Trophoblast cell (in vitro differentiated cells and primary cell): ENCODE results near the gene WDR31.

Experiments
- DNase-seq, 2 donors: peaks; one replicate each; pipeline ENCODE4 v3.0.0-alpha.2; 2016
- H2AFZ ChIP-seq: 2 replicates; pipeline ENCODE4 v1.6.1; 2013; ENCODE audit warnings: low read length, moderate library complexity, mild to moderate bottlenecking; ENCODE audit not compliant: insufficient read depth, poor library complexity
- H2AK5ac ChIP-seq: 2 replicates; pipeline ENCODE4 v1.6.1; 2013; ENCODE audit warnings: mild to moderate bottlenecking, low read length
- H2BK120ac ChIP-seq: 2 replicates; pipeline ENCODE4 v1.6.1; 2013; ENCODE audit warnings: low read length, mild to moderate bottlenecking, moderate library complexity; ENCODE audit not compliant: insufficient read depth, poor library complexity
- H2BK12ac ChIP-seq: 2 replicates; pipeline ENCODE4 v1.6.1; 2013; ENCODE audit warnings: mild to moderate bottlenecking, low read length, moderate library complexity
- H2BK5ac ChIP-seq: 2 replicates; pipeline ENCODE4 v1.6.1; 2013; ENCODE audit warnings: low read length, low read depth, moderate library complexity, mild to moderate bottlenecking; ENCODE audit not compliant: poor library complexity
- H3K14ac ChIP-seq: 2 replicates; pipeline ENCODE4 v1.6.1; 2013; ENCODE audit warnings: mild to moderate bottlenecking, low read length
- H3K18ac ChIP-seq: 2 replicates; pipeline ENCODE4 v1.6.1; 2013; ENCODE audit warnings: mild to moderate bottlenecking, low read length
- H3K23ac ChIP-seq: 2 replicates; pipeline ENCODE4 v1.6.1; 2013; ENCODE audit warnings: low read length
- H3K27ac ChIP-seq: 2 replicates; pipeline ENCODE4 v1.5.1; 2013; ENCODE audit warnings: low read depth, mild to moderate bottlenecking, inconsistent platforms, low read length, moderate library complexity
- H3K27me3 ChIP-seq: 2 replicates; pipeline ENCODE4 v1.6.1; 2013; ENCODE audit warnings: inconsistent platforms, mild to moderate bottlenecking, low read length, moderate library complexity; ENCODE audit not compliant: insufficient read depth
- H3K36me3 ChIP-seq, 2 experiments: 1 replicate in 1 of 2; 2 replicates in 1 of 2; pipeline ENCODE4 v1.6.1; 2013; ENCODE audit warnings: low read length in 2 of 2, mild to moderate bottlenecking in 2 of 2, moderate library complexity in 1 of 2; ENCODE audit not compliant: insufficient read depth in 2 of 2, control insufficient read depth in 1 of 2
- H3K4ac ChIP-seq: 2 replicates; pipeline ENCODE4 v1.6.1; 2013; ENCODE audit warnings: low read depth, mild to moderate bottlenecking, low read length, moderate library complexity
- H3K4me1 ChIP-seq, 2 experiments: 1 replicate in 1 of 2; 2 replicates in 1 of 2; pipeline ENCODE4 v1.6.1; 2013; ENCODE audit warnings: low read length in 2 of 2, mild to moderate bottlenecking in 2 of 2, moderate library complexity in 1 of 2; ENCODE audit not compliant: insufficient read depth in 2 of 2, control insufficient read depth in 1 of 2
- H3K4me2 ChIP-seq: 2 replicates; pipeline ENCODE4 v1.6.1; 2013; ENCODE audit warnings: inconsistent platforms, mild to moderate bottlenecking, low read length, moderate library complexity
- H3K4me3 ChIP-seq: 2 replicates; pipeline ENCODE4 v1.5.1; 2013; ENCODE audit warnings: mild to moderate bottlenecking, low read depth, low read length, inconsistent platforms
- H3K79me1 ChIP-seq: one replicate; pipeline ENCODE4 v1.6.1; 2013; ENCODE audit warnings: low read length
- H3K79me2 ChIP-seq: 2 replicates; pipeline ENCODE4 v1.6.1; 2013; ENCODE audit warnings: low read length, mild to moderate bottlenecking; ENCODE audit not compliant: control insufficient read depth, insufficient read depth, poor library complexity
- H3K9ac ChIP-seq: 2 replicates; pipeline ENCODE4 v1.6.1; 2013; ENCODE audit warnings: mild to moderate bottlenecking, low read length
- H3K9me3 ChIP-seq: 2 replicates; pipeline ENCODE4 v1.6.1; 2013; ENCODE audit warnings: low read depth, mild to moderate bottlenecking, control low read depth, inconsistent platforms, low read length; ENCODE audit not compliant: insufficient read depth
- H4K12ac ChIP-seq: 2 replicates; pipeline ENCODE4 v1.6.1; 2013; ENCODE audit warnings: low read depth, mild to moderate bottlenecking, low read length, moderate library complexity
- H4K8ac ChIP-seq: 2 replicates; pipeline ENCODE4 v1.6.1; 2013; ENCODE audit warnings: low read depth, mild to moderate bottlenecking, low read length, moderate library complexity
- H4K91ac ChIP-seq: one replicate; pipeline ENCODE4 v1.6.1; 2013; ENCODE audit warnings: low read depth, mild to moderate bottlenecking, low read length, moderate library complexity
- WGBS: extraction: QIAGEN DNeasy Blood & Tissue Kit; methylation state at CpG from one replicate; pipeline ENCODE4 v1.1.7; 2013; ENCODE audit warnings: missing lambda C conversion rate; ENCODE audit not compliant: insufficient read length, insufficient coverage; ENCODE audit errors: extremely low coverage; 5-methylcytosine and 5-hydroxymethylcytosine counted together

WDR31 gene

DNA sequence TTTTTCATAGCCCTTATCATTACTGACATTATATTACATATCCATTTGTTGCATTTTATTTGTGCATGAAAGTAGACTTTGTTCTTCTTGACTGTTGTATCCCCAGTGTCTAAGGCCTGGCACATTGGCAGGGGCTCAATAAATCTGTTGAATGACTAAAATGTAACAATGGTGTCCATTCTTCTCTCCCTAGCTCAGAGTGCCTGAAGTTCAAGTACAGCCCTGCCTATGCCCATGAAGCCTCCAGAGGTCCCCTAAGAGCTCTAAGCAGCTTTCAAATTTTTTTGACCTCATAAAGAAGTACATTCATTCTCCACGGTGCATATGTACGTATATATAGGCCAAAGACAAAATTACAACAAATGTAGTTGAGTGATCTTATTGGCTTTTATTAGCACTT lies 5.1 kb upstream of the WDR31 start:
- Histone ChIP-seq H2BK5ac (no peak overlapping the region), H4K12ac (no peak overlapping the region), H4K91ac (no peak overlapping the region), H2BK120ac (no peak overlapping the region), H3K18ac (no peak overlapping the region), H3K9ac (no peak overlapping the region), H3K79me2 (no peaks in the 10 kb centered on the region), H3K27me3 (peaks cover 11% of the 10 kb centered on the region), H3K4me1 (peaks cover 4 to 5% of the 10 kb centered on the region in 2 experiments), H2AFZ (no peak overlapping the region), H2BK12ac (no peak overlapping the region), H2AK5ac (no peak overlapping the region), H3K23ac (no peak overlapping the region), H3K36me3 (no peaks in the 10 kb centered on the region), H3K9me3 (no peaks in the 10 kb centered on the region), H3K79me1 (no peaks in the 10 kb centered on the region), H3K27ac (no peak overlapping the region), H4K8ac (no peak overlapping the region), H3K4ac (no peak overlapping the region), H3K4me2 (no peak overlapping the region), H3K4me3 (no peak overlapping the region), H3K14ac (no peak overlapping the region)
- WGBS = no CpG with 5 or more reads among the region's 2 CpGs
- no peak for DNase-seq

DNA sequence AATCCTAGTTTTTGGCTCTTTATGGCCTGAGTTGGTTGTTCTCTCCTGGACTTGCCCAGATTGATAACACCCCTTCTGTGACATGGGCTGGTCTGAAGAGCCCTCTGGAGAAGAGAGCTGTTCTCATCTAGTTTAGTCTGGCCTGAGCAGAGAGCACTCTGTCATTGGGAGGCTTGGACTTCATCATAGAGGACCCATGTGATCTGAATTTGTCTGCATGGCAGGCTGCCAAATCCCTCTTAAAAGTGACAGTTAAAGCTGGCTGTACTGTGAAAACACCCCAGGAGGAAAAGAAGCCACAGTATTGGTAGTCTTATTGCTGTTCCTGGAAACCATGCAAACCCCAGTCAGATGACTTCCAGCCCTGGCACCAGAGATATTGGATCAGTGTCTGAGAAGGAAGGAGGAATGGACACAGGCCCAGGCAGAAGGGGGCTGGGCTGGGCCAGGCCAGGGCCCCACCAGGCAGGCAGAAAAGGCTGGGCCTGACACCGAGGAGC lies 3.7 kb upstream of the WDR31 start:
- DNase-seq = peak in 1 of 2 donors; percentile 12
- no peak overlapping the region for H2BK120ac ChIP-seq
- H3K79me2 ChIP-seq = no peaks in the 10 kb centered on the region
- H3K4me1 ChIP-seq = no peaks in the 10 kb centered on the region
- no peak overlapping the region for H3K4me3 ChIP-seq
- H4K12ac ChIP-seq = no peak overlapping the region
- no peaks in the 10 kb centered on the region for H3K27me3 ChIP-seq
- H3K14ac ChIP-seq = no peak overlapping the region
- H3K4ac ChIP-seq = no peak overlapping the region
- no peak overlapping the region for H2AFZ ChIP-seq
- no peak overlapping the region for H2BK12ac ChIP-seq
- no peaks in the 10 kb centered on the region for H3K79me1 ChIP-seq
- no peak overlapping the region for H2AK5ac ChIP-seq
- no peak overlapping the region for H3K9ac ChIP-seq
- H3K4me2 ChIP-seq = no peak overlapping the region
- H3K27ac ChIP-seq = no peak overlapping the region
- no peaks in the 10 kb centered on the region for H3K36me3 ChIP-seq
- H4K91ac ChIP-seq = no peak overlapping the region
- WGBS = no CpG with 5 or more reads among the region's 1 CpG
- H3K18ac ChIP-seq = no peak overlapping the region
- H3K9me3 ChIP-seq = no peaks in the 10 kb centered on the region
- no peak overlapping the region for H2BK5ac ChIP-seq
- no peak overlapping the region for H3K23ac ChIP-seq
- H4K8ac ChIP-seq = no peak overlapping the region

DNA sequence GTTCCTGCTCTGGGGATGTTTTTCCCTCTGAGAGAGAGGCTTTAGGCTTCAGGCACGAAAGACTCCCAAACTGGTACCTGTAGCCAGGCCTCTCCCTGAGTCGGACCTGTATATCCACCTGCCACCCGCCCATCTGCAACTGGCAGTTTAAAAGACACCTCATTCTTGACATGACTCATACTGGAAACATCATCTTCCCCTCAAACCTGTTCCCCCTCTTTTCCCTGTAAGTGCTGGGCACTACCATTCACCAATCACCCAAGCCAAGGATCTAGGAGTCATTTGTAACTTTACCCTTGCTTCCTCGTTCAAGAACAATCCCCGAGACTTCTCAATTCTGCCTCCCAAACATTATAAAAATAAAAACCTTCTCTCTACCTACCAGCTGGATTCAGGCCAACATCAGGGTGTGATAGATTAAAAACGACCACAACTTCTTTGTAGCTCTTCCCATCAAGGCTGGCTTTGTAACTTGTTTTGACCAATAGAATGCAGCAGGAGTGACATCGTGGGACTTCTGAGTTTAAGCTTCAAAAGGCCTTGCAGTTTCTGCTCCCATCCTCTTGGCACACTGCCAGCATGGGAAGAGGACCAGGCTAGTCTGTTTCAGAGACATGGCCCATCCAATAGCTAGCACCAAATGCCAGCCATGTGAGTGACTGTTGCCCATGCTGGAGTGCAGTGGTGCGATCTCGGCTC lies 1.8 kb upstream of the WDR31 start:
- WGBS = 100% methylated on average over 2 of the region's 9 CpGs
- H3K4me3 ChIP-seq = no peak overlapping the region
- H3K27ac ChIP-seq = no peak overlapping the region
- H2BK120ac ChIP-seq = no peak overlapping the region
- H3K27me3 ChIP-seq = no peaks in the 10 kb centered on the region
- H4K12ac ChIP-seq = no peak overlapping the region
- no peak overlapping the region for H3K4ac ChIP-seq
- no peak overlapping the region for H3K23ac ChIP-seq
- no peak overlapping the region for H3K4me2 ChIP-seq
- no peaks in the 10 kb centered on the region for H3K9me3 ChIP-seq
- H3K18ac ChIP-seq = no peak overlapping the region
- DNase-seq = no peak
- H2AFZ ChIP-seq = no peak overlapping the region
- no peak overlapping the region for H2BK12ac ChIP-seq
- H3K79me1 ChIP-seq = no peaks in the 10 kb centered on the region
- no peak overlapping the region for H3K9ac ChIP-seq
- H3K79me2 ChIP-seq = no peaks in the 10 kb centered on the region
- no peak overlapping the region for H3K14ac ChIP-seq
- no peak overlapping the region for H4K91ac ChIP-seq
- no peaks in the 10 kb centered on the region for H3K4me1 ChIP-seq
- H4K8ac ChIP-seq = no peak overlapping the region
- no peaks in the 10 kb centered on the region for H3K36me3 ChIP-seq
- H2BK5ac ChIP-seq = no peak overlapping the region
- H2AK5ac ChIP-seq = no peak overlapping the region

DNA sequence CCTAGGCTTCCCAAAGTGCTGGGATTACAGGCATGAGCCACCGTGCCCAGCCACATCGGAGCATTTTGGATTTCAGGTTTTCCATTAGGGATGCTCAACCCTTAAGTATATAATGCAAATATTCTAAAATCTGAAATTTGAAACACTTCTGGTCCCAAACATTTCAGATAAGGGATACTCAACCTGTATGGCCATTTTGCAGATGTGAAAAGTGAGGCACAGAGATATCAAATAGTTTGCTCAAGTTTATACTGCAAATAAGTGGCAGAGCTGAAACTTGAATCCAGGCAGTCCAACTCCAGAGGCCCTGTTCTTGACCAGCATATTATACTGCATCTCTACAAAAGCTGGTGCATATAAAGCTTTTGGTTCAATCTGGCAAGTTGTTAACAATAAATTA lies 2.4 kb downstream of the WDR31 start:
- Histone ChIP-seq H3K9me3 (no peaks in the 10 kb centered on the region), H3K4ac (no peak overlapping the region), H4K12ac (no peak overlapping the region), H2AK5ac (no peak overlapping the region), H3K9ac (no peak overlapping the region), H3K79me1 (no peaks in the 10 kb centered on the region), H2BK120ac (no peak overlapping the region), H2BK12ac (no peak overlapping the region), H3K36me3 (no peaks in the 10 kb centered on the region), H3K14ac (no peak overlapping the region), H3K18ac (no peak overlapping the region), H4K91ac (no peak overlapping the region), H3K4me3 (no peak overlapping the region), H3K79me2 (no peaks in the 10 kb centered on the region), H4K8ac (no peak overlapping the region), H3K23ac (no peak overlapping the region), H3K4me1 (no peaks in the 10 kb centered on the region), H2BK5ac (no peak overlapping the region), H3K27ac (no peak overlapping the region), H2AFZ (no peak overlapping the region), H3K4me2 (no peak overlapping the region), H3K27me3 (no peaks in the 10 kb centered on the region)
- no CpG with 5 or more reads among the region's 2 CpGs for WGBS
- no peak for DNase-seq
